Thoracic aorta (tissue), 2 donors: ENCODE data around the gene SIL1. TPM values are rescaled to one million over a fixed set of nuclear protein-coding genes. Genes with fewer than 3 reads are reported as not detected.

Experiments
- ATAC-seq: fragments of 150-250 bp; one replicate; pipeline ENCODE4 v1.8.0; 2017; ENCODE audit warnings: low read depth; ENCODE audit not compliant: insufficient number of reproducible peaks, low FRiP score
- DNase-seq: peaks from one replicate; pipeline ENCODE4 v3.0.0-alpha.2; 2020; ENCODE audit warnings: low spot score
- H3K27ac ChIP-seq, 2 donors: fragments of 200-600 bp; sonication (generic); 1 replicate in 1 of 2; 2 replicates in 1 of 2; pipeline ENCODE4 v1.5.1; 2016; ENCODE audit warnings: mild to moderate bottlenecking in 2 of 2, moderate library complexity in 2 of 2
- H3K27me3 ChIP-seq: fragments of 200-600 bp; sonication (generic); replicated peaks from 2 replicates; pipeline ENCODE4 v1.6.0; 2016; ENCODE audit warnings: mild to moderate bottlenecking; ENCODE audit not compliant: insufficient read depth
- H3K36me3 ChIP-seq: fragments of 200-600 bp; sonication (generic); one replicate; pipeline ENCODE4 v1.5.1; 2016
- H3K4me1 ChIP-seq, 2 donors: fragments of 200-600 bp; sonication (generic); 1 replicate in 1 of 2; 2 replicates in 1 of 2; pipeline versions ENCODE4 v1.5.1 to v1.6.0; 2016; ENCODE audit warnings: low read depth in 2 of 2, mild to moderate bottlenecking in 1 of 2; ENCODE audit not compliant: control insufficient read depth in 1 of 2
- H3K4me3 ChIP-seq: fragments of 200-600 bp; sonication (generic); 2 replicates; pipeline ENCODE4 v1.5.1; 2016; ENCODE audit warnings: mild to moderate bottlenecking
- H3K9me3 ChIP-seq: fragments of 200-600 bp; sonication (generic); 2 replicates; pipeline ENCODE4 v1.5.1; 2016
- CTCF ChIP-seq: fragments of 200-600 bp; sonication (generic); IDR thresholded peaks from one replicate; pipeline ENCODE4 v1.5.1; 2019; ENCODE audit warnings: antibody characterized with exemption
- total RNA-seq, 2 donors: library from RNA; depleted of rRNA; stranded (reverse); fragments of >200 nt; gene quantifications; one replicate each; pipeline versions ENCODE4 v1.1.0 to v1.2.3, GENCODE V29; 2016

Gene SIL1
- total RNA-seq, 2 donors from 2014 or later: 33.1 to 41.2 TPM

GRCh38 chr5:139146809-139147482 is 51.2 kb downstream of the SIL1 start:
- Histone ChIP-seq H3K36me3 (no peaks in the 10 kb centered on the region), H3K27me3 (no peaks in the 10 kb centered on the region), H3K9me3 (no peaks in the 10 kb centered on the region), H3K27ac (peak overlapping the region; percentile 20 to 44), H3K4me1 (peaks cover 34 to 62% of the 10 kb centered on the region in 2 donors), H3K4me3 (no peak overlapping the region)
- no peak for TF ChIP-seq CTCF
- DNase-seq: no peak
- ATAC-seq: no peak

DNA sequence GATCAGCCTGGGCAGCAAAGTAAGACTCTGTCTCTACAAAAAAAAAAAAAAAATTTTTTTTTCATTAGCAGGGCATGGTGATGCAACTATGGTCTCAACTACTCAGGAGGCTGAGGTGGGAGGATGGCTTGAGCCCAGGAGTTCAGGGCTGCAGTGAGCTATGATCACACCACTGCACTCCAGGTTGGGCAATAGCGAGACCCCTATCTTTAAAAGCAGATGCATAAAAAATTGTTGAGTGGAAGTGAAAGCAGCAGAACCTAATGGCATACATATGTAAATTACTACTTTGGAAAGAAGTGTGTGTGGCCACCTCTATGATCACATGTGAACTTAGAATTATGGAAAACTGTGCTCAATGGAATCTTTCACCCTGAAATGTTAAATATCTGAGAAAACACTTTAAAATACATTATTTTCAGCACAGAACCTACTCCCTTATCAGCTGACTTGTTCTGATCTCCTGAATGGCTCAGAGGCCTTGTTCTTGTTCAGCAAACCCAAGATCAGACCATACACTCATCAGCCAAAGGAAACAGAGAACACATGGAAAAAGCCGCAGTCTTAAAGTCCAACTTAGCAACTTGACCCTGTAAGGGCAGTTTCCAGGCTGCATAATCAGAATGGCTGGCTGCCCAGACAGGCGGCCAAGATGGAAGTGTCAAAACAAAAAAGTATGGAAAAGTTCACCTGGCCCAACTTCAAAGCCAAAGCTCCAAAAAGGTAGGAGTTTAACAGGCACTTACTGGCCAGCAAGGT is 56.5 kb downstream of the SIL1 start:
- TF ChIP-seq CTCF: no peak
- H3K4me1 ChIP-seq: peaks cover 37 to 54% of the 10 kb centered on the region in 2 donors
- no peaks in the 10 kb centered on the region for H3K9me3 ChIP-seq
- ATAC-seq (peak; percentile 38), DNase-seq (no peak)
- H3K27me3 ChIP-seq: no peaks in the 10 kb centered on the region
- no peaks in the 10 kb centered on the region for H3K36me3 ChIP-seq
- no peak overlapping the region for H3K4me3 ChIP-seq
- peak overlapping the region; percentile 65 to 81 for H3K27ac ChIP-seq

DNA sequence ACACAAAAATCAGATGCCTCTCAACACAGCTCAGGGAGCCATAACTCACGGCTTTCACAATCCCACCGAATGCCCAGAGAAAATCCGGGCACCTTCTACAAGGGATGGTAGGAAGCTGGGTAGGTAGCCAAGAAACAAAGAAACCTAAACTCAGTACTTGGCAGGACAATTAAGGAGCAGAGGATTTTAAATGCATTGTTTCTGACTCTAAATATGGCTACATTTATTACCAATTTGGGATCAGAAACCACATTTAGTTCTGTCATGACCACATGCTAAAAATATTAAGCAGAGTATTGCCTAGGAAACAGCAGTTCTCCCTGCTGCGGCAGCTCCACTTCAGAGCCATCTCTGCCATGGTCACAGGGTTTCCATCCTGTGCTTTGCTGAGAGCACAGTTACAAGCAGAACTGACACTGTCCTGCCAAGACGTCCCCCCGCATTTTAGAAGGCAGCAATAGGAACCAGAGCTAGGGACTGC is 57.5 kb downstream of the SIL1 start:
- Histone ChIP-seq H3K27me3 (no peaks in the 10 kb centered on the region), H3K4me1 (peaks cover 37 to 63% of the 10 kb centered on the region in 2 donors), H3K4me3 (no peak overlapping the region), H3K36me3 (no peaks in the 10 kb centered on the region), H3K9me3 (no peaks in the 10 kb centered on the region), H3K27ac (peak overlapping the region; percentile 65 to 81)
- no peak for TF ChIP-seq CTCF
- DNase-seq: no peak
- no peak for ATAC-seq

- no peaks in the 10 kb centered on the region for H3K36me3 ChIP-seq
- peak overlapping the region; percentile 65 to 66 for H3K27ac ChIP-seq
- no peak overlapping the region for H3K4me3 ChIP-seq
- DNase-seq (no peak), ATAC-seq (peak; percentile 34)
- TF ChIP-seq CTCF: no peak
- H3K9me3 ChIP-seq: no peaks in the 10 kb centered on the region
- peaks cover 37 to 77% of the 10 kb centered on the region in 2 donors for H3K4me1 ChIP-seq
- H3K27me3 ChIP-seq: no peaks in the 10 kb centered on the region
Measured at GRCh38 chr5:139138809-139139208, 59.4 kb downstream of the SIL1 start.

GRCh38 chr5:139138109-139138508 is 60.1 kb downstream of the SIL1 start:
- DNase-seq: no peak
- Histone ChIP-seq H3K4me3 (no peak overlapping the region), H3K27me3 (no peaks in the 10 kb centered on the region), H3K27ac (peak overlapping the region; percentile 38 to 65), H3K9me3 (no peaks in the 10 kb centered on the region), H3K36me3 (no peaks in the 10 kb centered on the region), H3K4me1 (peaks cover 38 to 84% of the 10 kb centered on the region in 2 donors)
- ATAC-seq: no peak
- TF ChIP-seq CTCF: no peak
